HepG2 (cell line): ENCODE measurements around the gene CPLANE1. TPM values are rescaled to one million over a fixed set of nuclear protein-coding genes. Genes with fewer than 3 reads are reported as not detected.

Source experiments
- ATAC-seq: fragments of 200-7000 bp; cut with Tn5 transposase; 3 replicates; pipeline ENCODE4 v1.9.1; 2020; ENCODE audit warnings: mild to moderate bottlenecking, moderate library complexity
- BruUV-seq: library from RNA; stranded (reverse); fragments of 400-500 nt; replicated peaks from 2 replicates; lab custom pipeline; 2021; lab: Mats Ljungman, UMichigan
- CTCF ChIA-PET: fragments of 300-600 bp; formaldehyde crosslinking; extraction: SDS; loops from one replicate; lab custom pipeline; 2021; ENCODE audit warnings: low total read pairs, inconsistent platforms, low intra/inter-chr PET ratio; lab: Yijun Ruan, JAX
- POLR2A ChIA-PET: fragments of 350-600 bp; sonication (Branson Sonifier 250); formaldehyde crosslinking; loops from one replicate; lab custom pipeline; 2020; ENCODE audit warnings: antibody characterized with exemption, inconsistent platforms; lab: Yijun Ruan, JAX
- DNase-seq: peaks from one replicate; pipeline ENCODE4 v3.0.0-alpha.2; 2015; ENCODE audit warnings: low spot score
- FAIRE-seq: peaks from 3 replicates; lab custom pipeline; 2011; peaks lifted over from hg19 to GRCh38; lab: Jason Lieb, UNC
- H2AFZ ChIP-seq: one replicate; pipeline ENCODE4 v1.6.1; 2011; ENCODE audit warnings: low read length, inconsistent platforms
- H3K27ac ChIP-seq: fragments of 300-600 bp; 3 replicates; pipeline ENCODE4 v1.8.0; 2011; ENCODE audit warnings: mixed run types, mild to moderate bottlenecking, mixed read lengths, low read length, inconsistent platforms; ENCODE audit not compliant: insufficient read depth; ENCODE audit errors: extremely low read length
- H3K27me3 ChIP-seq, 2 experiments: fragments of 200-600 bp in 1 of 2; 2 replicates in 1 of 2; 3 replicates in 1 of 2; pipeline versions ENCODE4 v1.6.0 to v1.8.0; 2011; ENCODE audit warnings: low read length in 2 of 2, mild to moderate bottlenecking in 2 of 2, moderate library complexity in 2 of 2, inconsistent platforms in 1 of 2; ENCODE audit not compliant: insufficient read depth in 2 of 2, control insufficient read depth in 1 of 2
- H3K36me3 ChIP-seq, 2 experiments: fragments of 200-600 bp in 1 of 2; replicated peaks in 1 of 2; 2 replicates in 1 of 2; 3 replicates in 1 of 2; pipeline versions ENCODE4 v1.5.1 to v1.8.0; 2011; ENCODE audit warnings: low read length in 2 of 2, inconsistent platforms in 1 of 2; ENCODE audit not compliant: insufficient read depth in 2 of 2, control insufficient read depth in 1 of 2
- H3K4me1 ChIP-seq: 2 replicates; pipeline ENCODE4 v1.5.1; 2012; ENCODE audit warnings: low read length, inconsistent platforms; ENCODE audit not compliant: insufficient read depth
- H3K4me2 ChIP-seq: 2 replicates; pipeline ENCODE4 v1.6.0; 2011; ENCODE audit warnings: low read depth, low read length, inconsistent platforms
- H3K4me3 ChIP-seq, 3 experiments: fragments of 200-600 bp in 1 of 3; sonication (generic), shearing (Covaris generic) in 1 of 3; replicated peaks in 1 of 3; 2 replicates each; pipeline ENCODE4 v1.5.1; 2011 to 2016; ENCODE audit warnings: low read length in 3 of 3, inconsistent platforms in 2 of 3, low read depth in 2 of 3, mild to moderate bottlenecking in 2 of 3, control low read depth in 1 of 3, mixed read lengths in 1 of 3; ENCODE audit not compliant: insufficient read depth in 1 of 3
- H3K79me2 ChIP-seq: one replicate; pipeline ENCODE4 v1.6.1; 2011; ENCODE audit warnings: low read length, inconsistent platforms; ENCODE audit not compliant: insufficient read depth
- H3K9ac ChIP-seq: 2 replicates; pipeline ENCODE4 v1.6.0; 2011; ENCODE audit warnings: mild to moderate bottlenecking, low read depth, low read length, inconsistent platforms; ENCODE audit not compliant: insufficient read depth
- H3K9me3 ChIP-seq: 2 replicates; pipeline ENCODE4 v1.5.1; 2012; ENCODE audit warnings: mild to moderate bottlenecking, low read length
- H4K20me1 ChIP-seq: 2 replicates; pipeline ENCODE4 v1.6.0; 2011; ENCODE audit warnings: inconsistent platforms, mild to moderate bottlenecking, low read length, moderate library complexity; ENCODE audit not compliant: insufficient read depth
- HMGA1 ChIP-seq: sonication (generic); formaldehyde crosslinking; conservative IDR thresholded peaks from 2 replicates; pipeline ENCODE4 v1.4.0; 2020; ENCODE audit warnings: missing genetic modification reagents
- KDM5B ChIP-seq: sonication (generic); formaldehyde crosslinking; IDR thresholded peaks from 2 replicates; pipeline ENCODE4 v1.4.0; 2020; ENCODE audit warnings: missing genetic modification reagents, mild to moderate bottlenecking, borderline replicate concordance
- ZMAT3 ChIP-seq: sonication (generic); formaldehyde crosslinking; conservative IDR thresholded peaks from 2 replicates; pipeline ENCODE4 v1.7.0; 2021; ENCODE audit warnings: missing genetic modification reagents
- WGBS: methylation state at CpG from one replicate; pipeline ENCODE4 v1.1.6; 2017; ENCODE audit warnings: low lambda C conversion rate; 5-methylcytosine and 5-hydroxymethylcytosine counted together
- in situ Hi-C: cut with HindIII; loops from 2 replicates; pipeline ENCODE4 v1.10.0; 2017; ENCODE audit warnings: low pct_unique_long_range_greater_than_20kb; ENCODE audit not compliant: extremely low pct_ligation_motif_present
- intact Hi-C: fragments of 100-400 bp; cut with micrococcal nuclease; formaldehyde crosslinking; loops from one replicate; pipeline ENCODE4 v1.10.0; 2022; ENCODE audit not compliant: unreplicated experiment
- polyA plus RNA-seq, 8 experiments: library from polyadenylated mRNA; depleted of rRNA in 3 of 8; stranded (reverse) in 7 of 8; unstranded in 1 of 8; fragments of >200 nt; fragmentation: Illumina TruSeq in 4 of 8; extraction: Trizol in 4 of 8; gene quantifications; 2 replicates each; pipeline versions ENCODE4 v1.2.1 to v1.2.3, GENCODE V29; 2011 to 2016; ENCODE audit warnings: low read depth in 4 of 8, missing spikeins in 1 of 8, mixed read lengths in 1 of 8; ENCODE audit not compliant: insufficient read depth in 1 of 8
- total RNA-seq, 5 experiments: library from RNA; depleted of rRNA; stranded (reverse); fragments of >200 nt; fragmentation: Illumina TruSeq; extraction: Trizol; gene quantifications; 2 replicates each; pipeline ENCODE4 v1.2.3, GENCODE V29; 2016; ENCODE audit warnings: low read depth in 1 of 5
- TF ChIP-seq, protein P1 (sequence below): fragments of 450-650 bp; IDR thresholded peaks from 2 replicates; pipeline ENCODE4 v1.6.1; 2016
- TF ChIP-seq, protein P2 (sequence below): fragments of 450-650 bp; IDR thresholded peaks from 2 replicates; pipeline ENCODE4 v1.6.1; 2017
- TF ChIP-seq, protein P3 (sequence below): sonication (generic); formaldehyde crosslinking; IDR thresholded peaks from 2 replicates; pipeline ENCODE4 v1.5.0; 2020; ENCODE audit warnings: mild to moderate bottlenecking, missing genetic modification reagents, moderate library complexity
- TF ChIP-seq, protein P4 (sequence below): IDR thresholded peaks from 2 replicates; pipeline ENCODE4 v1.6.1; 2018; ENCODE audit warnings: missing genetic modification reagents
- TF ChIP-seq, protein P5 (sequence below): sonication (generic); formaldehyde crosslinking; IDR thresholded peaks from 2 replicates; pipeline ENCODE4 v1.4.0; 2020; ENCODE audit warnings: missing genetic modification reagents

CPLANE1 gene
- total and polyA plus RNA-seq, 2 of the 13 experiments (the other 11 are each of a cell fraction or from before 2014, with no cell fraction given), result 6.3 to 9.9 TPM

DNA sequence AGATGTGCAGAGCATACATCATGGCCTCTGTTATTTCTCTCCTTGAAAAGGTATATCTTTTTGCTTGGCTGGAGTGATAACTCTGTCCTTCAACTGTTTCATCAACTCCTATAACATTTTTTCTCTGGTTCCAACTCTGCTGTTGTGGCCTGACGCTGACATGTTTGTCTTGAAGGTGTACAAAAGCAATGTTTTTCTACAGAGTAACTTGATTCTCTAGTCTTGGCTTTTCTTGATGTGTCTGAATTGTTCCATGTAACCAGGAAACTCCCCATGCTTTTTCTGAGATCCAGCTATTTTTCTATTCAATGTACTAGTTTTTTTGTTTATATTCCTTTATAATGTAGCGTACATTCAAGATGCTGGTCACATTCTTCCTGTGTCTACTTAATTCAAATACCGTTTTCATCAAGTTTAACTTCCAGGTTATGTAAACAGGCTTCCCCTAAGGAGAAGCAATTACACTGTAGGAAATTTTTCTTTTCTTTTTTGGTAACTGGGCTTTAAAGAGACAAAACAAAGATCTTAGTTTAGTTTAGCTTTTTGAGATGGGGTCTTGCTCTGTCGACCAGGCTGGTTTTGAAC is 6.7 kb upstream of the CPLANE1 start (continued):
- TF ChIP-seq, protein P1, sequence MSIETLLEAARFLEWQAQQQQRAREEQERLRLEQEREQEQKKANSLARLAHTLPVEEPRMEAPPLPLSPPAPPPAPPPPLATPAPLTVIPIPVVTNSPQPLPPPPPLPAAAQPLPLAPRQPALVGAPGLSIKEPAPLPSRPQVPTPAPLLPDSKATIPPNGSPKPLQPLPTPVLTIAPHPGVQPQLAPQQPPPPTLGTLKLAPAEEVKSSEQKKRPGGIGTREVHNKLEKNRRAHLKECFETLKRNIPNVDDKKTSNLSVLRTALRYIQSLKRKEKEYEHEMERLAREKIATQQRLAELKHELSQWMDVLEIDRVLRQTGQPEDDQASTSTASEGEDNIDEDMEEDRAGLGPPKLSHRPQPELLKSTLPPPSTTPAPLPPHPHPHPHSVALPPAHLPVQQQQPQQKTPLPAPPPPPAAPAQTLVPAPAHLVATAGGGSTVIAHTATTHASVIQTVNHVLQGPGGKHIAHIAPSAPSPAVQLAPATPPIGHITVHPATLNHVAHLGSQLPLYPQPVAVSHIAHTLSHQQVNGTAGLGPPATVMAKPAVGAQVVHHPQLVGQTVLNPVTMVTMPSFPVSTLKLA, result no peak
- TF ChIP-seq ZMAT3 (no peak), HMGA1 (CRISPR knock-in tag) (no peak), KDM5B (CRISPR knock-in tag) (no peak)
- TF ChIP-seq, protein P2, sequence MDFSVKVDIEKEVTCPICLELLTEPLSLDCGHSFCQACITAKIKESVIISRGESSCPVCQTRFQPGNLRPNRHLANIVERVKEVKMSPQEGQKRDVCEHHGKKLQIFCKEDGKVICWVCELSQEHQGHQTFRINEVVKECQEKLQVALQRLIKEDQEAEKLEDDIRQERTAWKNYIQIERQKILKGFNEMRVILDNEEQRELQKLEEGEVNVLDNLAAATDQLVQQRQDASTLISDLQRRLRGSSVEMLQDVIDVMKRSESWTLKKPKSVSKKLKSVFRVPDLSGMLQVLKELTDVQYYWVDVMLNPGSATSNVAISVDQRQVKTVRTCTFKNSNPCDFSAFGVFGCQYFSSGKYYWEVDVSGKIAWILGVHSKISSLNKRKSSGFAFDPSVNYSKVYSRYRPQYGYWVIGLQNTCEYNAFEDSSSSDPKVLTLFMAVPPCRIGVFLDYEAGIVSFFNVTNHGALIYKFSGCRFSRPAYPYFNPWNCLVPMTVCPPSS, result no peak
- TF ChIP-seq, protein P3, sequence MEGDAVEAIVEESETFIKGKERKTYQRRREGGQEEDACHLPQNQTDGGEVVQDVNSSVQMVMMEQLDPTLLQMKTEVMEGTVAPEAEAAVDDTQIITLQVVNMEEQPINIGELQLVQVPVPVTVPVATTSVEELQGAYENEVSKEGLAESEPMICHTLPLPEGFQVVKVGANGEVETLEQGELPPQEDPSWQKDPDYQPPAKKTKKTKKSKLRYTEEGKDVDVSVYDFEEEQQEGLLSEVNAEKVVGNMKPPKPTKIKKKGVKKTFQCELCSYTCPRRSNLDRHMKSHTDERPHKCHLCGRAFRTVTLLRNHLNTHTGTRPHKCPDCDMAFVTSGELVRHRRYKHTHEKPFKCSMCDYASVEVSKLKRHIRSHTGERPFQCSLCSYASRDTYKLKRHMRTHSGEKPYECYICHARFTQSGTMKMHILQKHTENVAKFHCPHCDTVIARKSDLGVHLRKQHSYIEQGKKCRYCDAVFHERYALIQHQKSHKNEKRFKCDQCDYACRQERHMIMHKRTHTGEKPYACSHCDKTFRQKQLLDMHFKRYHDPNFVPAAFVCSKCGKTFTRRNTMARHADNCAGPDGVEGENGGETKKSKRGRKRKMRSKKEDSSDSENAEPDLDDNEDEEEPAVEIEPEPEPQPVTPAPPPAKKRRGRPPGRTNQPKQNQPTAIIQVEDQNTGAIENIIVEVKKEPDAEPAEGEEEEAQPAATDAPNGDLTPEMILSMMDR, result no peak

DNA sequence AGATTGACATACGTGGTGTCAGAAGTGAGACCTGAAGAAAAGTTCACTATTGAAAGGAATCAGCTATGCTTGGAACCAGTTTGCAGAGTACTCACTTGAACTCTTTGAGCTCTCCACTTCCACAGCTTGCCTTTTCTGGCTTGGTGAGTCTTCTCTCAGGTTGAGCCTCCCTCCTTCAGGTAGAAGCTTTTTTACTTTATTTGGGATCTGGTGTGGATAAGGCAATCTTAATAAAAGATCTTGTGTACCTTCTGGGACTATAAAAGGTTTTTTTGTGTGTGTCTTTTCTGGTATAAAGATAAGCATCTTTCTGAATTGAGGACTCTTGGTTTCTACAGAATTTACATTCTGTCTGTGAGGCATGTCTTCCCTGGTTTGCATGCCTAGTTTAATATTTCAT is 5.4 kb upstream of the CPLANE1 start:
- Histone ChIP-seq H2AFZ (no peak overlapping the region), H3K79me2 (no peaks in the 10 kb centered on the region), H3K27me3 (no peaks in the 10 kb centered on the region), H3K4me1 (peaks cover 13% of the 10 kb centered on the region), H3K36me3 (no peaks in the 10 kb centered on the region), H3K4me3 (no peak overlapping the region), H4K20me1 (no peaks in the 10 kb centered on the region), H3K4me2 (no peak overlapping the region), H3K27ac (no peak overlapping the region), H3K9me3 (peaks cover 10% of the 10 kb centered on the region), H3K9ac (no peak overlapping the region)
- intact Hi-C loops, result no loop called here
- DNase-seq, result no peak
- ChIA-PET CTCF (no interaction called here), POLR2A (no interaction called here)
- no peak for FAIRE-seq
- WGBS, result 100% methylated on average over 1 of the region's 1 CpG
- TF ChIP-seq, protein P4, sequence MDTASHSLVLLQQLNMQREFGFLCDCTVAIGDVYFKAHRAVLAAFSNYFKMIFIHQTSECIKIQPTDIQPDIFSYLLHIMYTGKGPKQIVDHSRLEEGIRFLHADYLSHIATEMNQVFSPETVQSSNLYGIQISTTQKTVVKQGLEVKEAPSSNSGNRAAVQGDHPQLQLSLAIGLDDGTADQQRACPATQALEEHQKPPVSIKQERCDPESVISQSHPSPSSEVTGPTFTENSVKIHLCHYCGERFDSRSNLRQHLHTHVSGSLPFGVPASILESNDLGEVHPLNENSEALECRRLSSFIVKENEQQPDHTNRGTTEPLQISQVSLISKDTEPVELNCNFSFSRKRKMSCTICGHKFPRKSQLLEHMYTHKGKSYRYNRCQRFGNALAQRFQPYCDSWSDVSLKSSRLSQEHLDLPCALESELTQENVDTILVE (CRISPR knock-in tag), result no peak
- TF ChIP-seq, protein P5, sequence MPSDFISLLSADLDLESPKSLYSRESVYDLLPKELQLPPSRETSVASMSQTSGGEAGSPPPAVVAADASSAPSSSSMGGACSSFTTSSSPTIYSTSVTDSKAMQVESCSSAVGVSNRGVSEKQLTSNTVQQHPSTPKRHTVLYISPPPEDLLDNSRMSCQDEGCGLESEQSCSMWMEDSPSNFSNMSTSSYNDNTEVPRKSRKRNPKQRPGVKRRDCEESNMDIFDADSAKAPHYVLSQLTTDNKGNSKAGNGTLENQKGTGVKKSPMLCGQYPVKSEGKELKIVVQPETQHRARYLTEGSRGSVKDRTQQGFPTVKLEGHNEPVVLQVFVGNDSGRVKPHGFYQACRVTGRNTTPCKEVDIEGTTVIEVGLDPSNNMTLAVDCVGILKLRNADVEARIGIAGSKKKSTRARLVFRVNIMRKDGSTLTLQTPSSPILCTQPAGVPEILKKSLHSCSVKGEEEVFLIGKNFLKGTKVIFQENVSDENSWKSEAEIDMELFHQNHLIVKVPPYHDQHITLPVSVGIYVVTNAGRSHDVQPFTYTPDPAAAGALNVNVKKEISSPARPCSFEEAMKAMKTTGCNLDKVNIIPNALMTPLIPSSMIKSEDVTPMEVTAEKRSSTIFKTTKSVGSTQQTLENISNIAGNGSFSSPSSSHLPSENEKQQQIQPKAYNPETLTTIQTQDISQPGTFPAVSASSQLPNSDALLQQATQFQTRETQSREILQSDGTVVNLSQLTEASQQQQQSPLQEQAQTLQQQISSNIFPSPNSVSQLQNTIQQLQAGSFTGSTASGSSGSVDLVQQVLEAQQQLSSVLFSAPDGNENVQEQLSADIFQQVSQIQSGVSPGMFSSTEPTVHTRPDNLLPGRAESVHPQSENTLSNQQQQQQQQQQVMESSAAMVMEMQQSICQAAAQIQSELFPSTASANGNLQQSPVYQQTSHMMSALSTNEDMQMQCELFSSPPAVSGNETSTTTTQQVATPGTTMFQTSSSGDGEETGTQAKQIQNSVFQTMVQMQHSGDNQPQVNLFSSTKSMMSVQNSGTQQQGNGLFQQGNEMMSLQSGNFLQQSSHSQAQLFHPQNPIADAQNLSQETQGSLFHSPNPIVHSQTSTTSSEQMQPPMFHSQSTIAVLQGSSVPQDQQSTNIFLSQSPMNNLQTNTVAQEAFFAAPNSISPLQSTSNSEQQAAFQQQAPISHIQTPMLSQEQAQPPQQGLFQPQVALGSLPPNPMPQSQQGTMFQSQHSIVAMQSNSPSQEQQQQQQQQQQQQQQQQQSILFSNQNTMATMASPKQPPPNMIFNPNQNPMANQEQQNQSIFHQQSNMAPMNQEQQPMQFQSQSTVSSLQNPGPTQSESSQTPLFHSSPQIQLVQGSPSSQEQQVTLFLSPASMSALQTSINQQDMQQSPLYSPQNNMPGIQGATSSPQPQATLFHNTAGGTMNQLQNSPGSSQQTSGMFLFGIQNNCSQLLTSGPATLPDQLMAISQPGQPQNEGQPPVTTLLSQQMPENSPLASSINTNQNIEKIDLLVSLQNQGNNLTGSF (CRISPR knock-in tag), result no peak
- no TSS peak for BruUV-seq
- in situ Hi-C loops, result no loop called here
- ATAC-seq, result no peak
